HG02973 (cell line): Measurements from ENCODE around the gene MDM4.
"Not testable (repeated sequence)": the region's sequence is repeated elsewhere in the genome, so short reads cannot be mapped to it uniquely, and the experiment has no call there.

ENCODE experiments used
- ATAC-seq: cut with Tn5 transposase; IDR thresholded peaks from one replicate; pipeline ENCODE4 v1.9.1; 2021; ENCODE audit warnings: moderate library complexity; ENCODE audit not compliant: unreplicated experiment

The MDM4 gene

GRCh38 chr1:204513117-204513716 lies 3.0 kb upstream of the MDM4 start:
- ATAC-seq = peak; percentile 25

GRCh38 chr1:204514828-204515227 lies 1.4 kb upstream of the MDM4 start:
- ATAC-seq = no peak

GRCh38 chr1:204517382-204517781 lies 1.2 kb downstream of the MDM4 start:
- not testable (repeated sequence) for ATAC-seq

- ATAC-seq = peak; percentile 40
These were observed 4.9 kb downstream of the MDM4 start for GRCh38 chr1:204520834-204521709.

GRCh38 chr1:204521941-204522521 lies 5.8 kb downstream of the MDM4 start:
- ATAC-seq = not testable (repeated sequence)

GRCh38 chr1:204523605-204524215 lies 7.5 kb downstream of the MDM4 start:
- no peak for ATAC-seq

- no peak for ATAC-seq
These were observed 8.8 kb downstream of the MDM4 start for GRCh38 chr1:204524986-204525385.

GRCh38 chr1:204528241-204528640 lies 12.0 kb downstream of the MDM4 start:
- ATAC-seq = no peak

GRCh38 chr1:204528677-204529076 lies 12.5 kb downstream of the MDM4 start:
- no peak for ATAC-seq

GRCh38 chr1:204529371-204529895 lies 13.2 kb downstream of the MDM4 start:
- no peak for ATAC-seq

GRCh38 chr1:204530932-204531331 lies 14.7 kb downstream of the MDM4 start:
- peak; percentile 86 for ATAC-seq

- no peak for ATAC-seq
These were observed 16.6 kb downstream of the MDM4 start for GRCh38 chr1:204532832-204533231.

GRCh38 chr1:204541626-204542025 lies 25.4 kb downstream of the MDM4 start:
- ATAC-seq = no peak

- no peak for ATAC-seq
These were observed 28.1 kb downstream of the MDM4 start for GRCh38 chr1:204544321-204544720.

- no peak for ATAC-seq
These were observed 29.0 kb downstream of the MDM4 start for GRCh38 chr1:204545202-204545601.

- no peak for ATAC-seq
These were observed 29.7 kb downstream of the MDM4 start for GRCh38 chr1:204545881-204546280.

- ATAC-seq = no peak
These were observed 32.1 kb downstream of the MDM4 start for GRCh38 chr1:204548265-204548664.

- no peak for ATAC-seq
These were observed 33.1 kb downstream of the MDM4 start for GRCh38 chr1:204549313-204549712.

GRCh38 chr1:204550926-204551325 lies 34.7 kb downstream of the MDM4 start:
- no peak for ATAC-seq

- no peak for ATAC-seq
These were observed 40.3 kb downstream of the MDM4 start for GRCh38 chr1:204556458-204557052.

GRCh38 chr1:204558467-204558866 lies 42.3 kb downstream of the MDM4 start:
- ATAC-seq = no peak
